Transverse colon (tissue), 4 donors: ENCODE measurements around the gene GJB2. TPM values are rescaled to one million over a fixed set of nuclear protein-coding genes. Genes with fewer than 3 reads are reported as not detected.

ENCODE experiments used
- DNase-seq: peaks from one replicate; pipeline ENCODE4 v3.0.0-alpha.2; 2019
- H3K27ac ChIP-seq, 4 donors: fragments of 200-600 bp; sonication (generic); 2 replicates each; pipeline ENCODE4 v1.5.1; 2016 to 2018; ENCODE audit warnings: inconsistent platforms in 4 of 4
- H3K27me3 ChIP-seq: fragments of 200-600 bp; sonication (generic); 2 replicates; pipeline ENCODE4 v1.5.1; 2017; ENCODE audit warnings: inconsistent platforms
- H3K36me3 ChIP-seq, 4 donors: fragments of 200-600 bp; sonication (generic); 2 replicates each; pipeline ENCODE4 v1.5.1; 2017 to 2019; ENCODE audit warnings: inconsistent platforms in 4 of 4
- H3K4me1 ChIP-seq, 4 donors: fragments of 200-600 bp; sonication (generic); 2 replicates each; pipeline ENCODE4 v1.5.1; 2017 to 2020; ENCODE audit warnings: inconsistent platforms in 4 of 4
- H3K4me3 ChIP-seq, 4 donors: fragments of 200-600 bp; sonication (generic); 1 replicate in 1 of 4; 2 replicates in 3 of 4; pipeline versions ENCODE4 v1.5.1 to v1.6.1; 2017 to 2019; ENCODE audit warnings: inconsistent platforms in 4 of 4
- H3K9me3 ChIP-seq, 2 donors: fragments of 200-600 bp; sonication (generic); 2 replicates each; pipeline ENCODE4 v1.5.1; 2017 to 2019; ENCODE audit warnings: inconsistent platforms in 2 of 2
- EP300 ChIP-seq: sonication (generic); formaldehyde crosslinking; IDR thresholded peaks from one replicate; pipeline ENCODE4 v1.6.1; 2017; ENCODE audit warnings: antibody characterized with exemption, low read depth
- POLR2A ChIP-seq: fragments of 450-650 bp; IDR thresholded peaks from one replicate; pipeline ENCODE4 v1.6.1; 2016; ENCODE audit warnings: antibody characterized with exemption, mild to moderate bottlenecking, moderate library complexity
- POLR2AphosphoS5 ChIP-seq, 3 donors: sonication (generic); formaldehyde crosslinking; IDR thresholded peaks; one replicate each; pipeline ENCODE4 v1.6.1; 2016; ENCODE audit warnings: antibody characterized with exemption in 3 of 3
- WGBS, 2 donors: methylation state at CpG; one replicate each; pipeline ENCODE4 v1.1.5; 2018; ENCODE audit warnings: low coverage in 1 of 2; 5-methylcytosine and 5-hydroxymethylcytosine counted together
- in situ Hi-C, 4 donors: fragments of 200-750 bp; cut with MboI; loops; one replicate each; pipeline versions ENCODE4 v1.15.0 to v1.15.1; 2017; ENCODE audit warnings: low sequenced_read_pairs in 3 of 4, low pct_ligation_motif_present in 1 of 4, low pct_unique_long_range_greater_than_20kb in 1 of 4
- intact Hi-C: fragments of 100-400 bp; cut with DNase I; formaldehyde crosslinking; loops from one replicate; pipeline ENCODE4 v1.15.1; 2023; ENCODE audit warnings: low total_unique reads
- total RNA-seq, 4 donors: library from RNA; depleted of rRNA; stranded (reverse); fragments of >200 nt; gene quantifications; one replicate each; pipeline ENCODE4 v1.1.0, GENCODE V29; 2016
- TF ChIP-seq, protein P1 (sequence below), 5 experiments: fragments of 200-600 bp in 3 of 5; fragments of 450-650 bp in 2 of 5; sonication (generic) in 3 of 5; IDR thresholded peaks; 1 replicate in 2 of 5; 2 replicates in 3 of 5; pipeline ENCODE4 v1.5.1; 2016 to 2017; ENCODE audit warnings: antibody characterized with exemption in 5 of 5, inconsistent platforms in 3 of 5, mild to moderate bottlenecking in 2 of 5, moderate library complexity in 1 of 5

Gene GJB2
- total RNA-seq, 4 donors from 2014 or later, result 5.0 to 38.4 (median 25.9) TPM

DNA sequence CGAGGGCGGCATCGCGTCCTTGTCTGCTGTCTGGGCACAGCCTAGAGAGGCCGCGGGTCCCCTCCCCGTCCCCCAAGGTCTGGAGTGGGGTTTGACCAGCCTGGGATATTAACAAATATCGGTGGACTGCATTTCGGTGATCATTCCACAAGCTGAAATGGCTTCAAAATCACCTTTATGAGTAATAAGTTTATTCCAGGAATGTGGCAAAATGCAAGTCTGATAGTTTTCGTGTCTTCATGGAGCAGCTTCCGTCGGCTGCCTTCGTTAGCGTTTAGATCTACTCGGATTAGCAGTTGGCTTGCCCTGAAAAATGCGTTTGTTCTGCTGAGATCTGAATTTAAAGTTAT, 30.8 kb downstream of the GJB2 start:
- no peak overlapping the region for H3K27ac ChIP-seq
- no peak for DNase-seq
- in situ Hi-C loops, result loop anchor here in 1 of 4 donors (25.0 kb wide), 1 partner anchor 225 kb away; no protein-coding TSS in a partner anchor
- TF ChIP-seq EP300 (no peak), POLR2AphosphoS5 (IDR thresholded peaks at IDR 0.05) (no peak), POLR2A (no peak)
- TF ChIP-seq, protein P1, sequence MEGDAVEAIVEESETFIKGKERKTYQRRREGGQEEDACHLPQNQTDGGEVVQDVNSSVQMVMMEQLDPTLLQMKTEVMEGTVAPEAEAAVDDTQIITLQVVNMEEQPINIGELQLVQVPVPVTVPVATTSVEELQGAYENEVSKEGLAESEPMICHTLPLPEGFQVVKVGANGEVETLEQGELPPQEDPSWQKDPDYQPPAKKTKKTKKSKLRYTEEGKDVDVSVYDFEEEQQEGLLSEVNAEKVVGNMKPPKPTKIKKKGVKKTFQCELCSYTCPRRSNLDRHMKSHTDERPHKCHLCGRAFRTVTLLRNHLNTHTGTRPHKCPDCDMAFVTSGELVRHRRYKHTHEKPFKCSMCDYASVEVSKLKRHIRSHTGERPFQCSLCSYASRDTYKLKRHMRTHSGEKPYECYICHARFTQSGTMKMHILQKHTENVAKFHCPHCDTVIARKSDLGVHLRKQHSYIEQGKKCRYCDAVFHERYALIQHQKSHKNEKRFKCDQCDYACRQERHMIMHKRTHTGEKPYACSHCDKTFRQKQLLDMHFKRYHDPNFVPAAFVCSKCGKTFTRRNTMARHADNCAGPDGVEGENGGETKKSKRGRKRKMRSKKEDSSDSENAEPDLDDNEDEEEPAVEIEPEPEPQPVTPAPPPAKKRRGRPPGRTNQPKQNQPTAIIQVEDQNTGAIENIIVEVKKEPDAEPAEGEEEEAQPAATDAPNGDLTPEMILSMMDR (IDR thresholded peaks at IDR 0.05), result no peak
- no peaks in the 10 kb centered on the region for H3K36me3 ChIP-seq
- no peaks in the 10 kb centered on the region for H3K9me3 ChIP-seq
- 65 to 79% methylated on average over 9 to 16 of the region's 16 CpGs for WGBS, 2 donors
- H3K4me1 ChIP-seq, result peaks cover 4 to 26% (median 16%) of the 10 kb centered on the region in 4 donors
- peaks cover 73% of the 10 kb centered on the region for H3K27me3 ChIP-seq
- H3K4me3 ChIP-seq, result peak overlapping the region in 1 of 4 donors; percentile 40
- intact Hi-C loops, result loop anchor here (10.0 kb wide), 1 partner anchor 67 kb away; no protein-coding TSS in a partner anchor

DNA sequence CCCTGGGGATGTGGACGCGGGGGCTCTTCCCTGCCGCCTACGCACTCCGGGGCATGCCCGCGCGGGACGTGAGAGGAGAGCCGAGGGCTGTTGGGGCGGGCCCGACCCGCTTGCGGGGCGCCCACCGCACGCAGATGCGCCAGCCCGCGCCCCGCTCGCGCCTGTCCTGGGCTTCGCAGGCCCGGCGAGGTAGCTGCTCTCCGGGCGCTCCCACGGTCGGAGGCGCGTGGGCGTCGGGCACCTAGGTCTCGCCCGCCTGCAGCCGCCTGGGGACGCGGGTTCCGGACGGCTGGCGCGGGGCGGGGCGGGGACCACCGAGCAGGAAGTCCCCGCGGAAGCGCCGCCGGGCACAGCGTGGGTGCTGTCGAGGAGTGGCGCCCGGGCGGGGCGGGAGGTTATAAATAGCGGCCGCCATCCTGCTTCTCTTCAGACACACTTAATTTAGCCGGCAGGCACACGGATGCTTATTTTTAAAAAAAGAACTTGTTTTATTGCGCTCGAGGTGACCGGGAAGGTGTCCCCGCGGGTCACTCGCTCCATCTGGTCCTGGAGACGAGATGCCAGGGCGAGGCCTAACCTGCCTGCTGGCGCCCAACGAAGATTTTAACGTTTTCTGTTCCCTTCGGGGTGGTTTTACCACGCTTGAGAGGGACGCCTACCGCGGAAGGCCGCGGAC, 31.3 kb downstream of the GJB2 start:
- H3K4me3 ChIP-seq, result peak overlapping the region in 3 of 4 donors; percentile 12 to 41 (median 40)
- no peaks in the 10 kb centered on the region for H3K9me3 ChIP-seq
- peaks cover 78% of the 10 kb centered on the region for H3K27me3 ChIP-seq
- in situ Hi-C loops, result loop anchor here in 1 of 4 donors (25.0 kb wide), 1 partner anchor 224 kb away; no protein-coding TSS in a partner anchor
- peak; percentile 39 for DNase-seq
- H3K27ac ChIP-seq, result no peak overlapping the region
- WGBS, 2 donors, result 2% methylated on average over 72 of the region's 79 CpGs; no CpG with 5 or more reads in 1 of the 2 donors
- H3K36me3 ChIP-seq, result no peaks in the 10 kb centered on the region
- TF ChIP-seq POLR2AphosphoS5 (IDR thresholded peaks at IDR 0.05) (no peak), POLR2A (no peak), EP300 (no peak)
- TF ChIP-seq, protein P1 (IDR thresholded peaks at IDR 0.05), result no peak
- H3K4me1 ChIP-seq, result peaks cover 4 to 26% (median 16%) of the 10 kb centered on the region in 4 donors
- intact Hi-C loops, result loop anchor here (10.0 kb wide), 1 partner anchor 67 kb away; no protein-coding TSS in a partner anchor

DNA sequence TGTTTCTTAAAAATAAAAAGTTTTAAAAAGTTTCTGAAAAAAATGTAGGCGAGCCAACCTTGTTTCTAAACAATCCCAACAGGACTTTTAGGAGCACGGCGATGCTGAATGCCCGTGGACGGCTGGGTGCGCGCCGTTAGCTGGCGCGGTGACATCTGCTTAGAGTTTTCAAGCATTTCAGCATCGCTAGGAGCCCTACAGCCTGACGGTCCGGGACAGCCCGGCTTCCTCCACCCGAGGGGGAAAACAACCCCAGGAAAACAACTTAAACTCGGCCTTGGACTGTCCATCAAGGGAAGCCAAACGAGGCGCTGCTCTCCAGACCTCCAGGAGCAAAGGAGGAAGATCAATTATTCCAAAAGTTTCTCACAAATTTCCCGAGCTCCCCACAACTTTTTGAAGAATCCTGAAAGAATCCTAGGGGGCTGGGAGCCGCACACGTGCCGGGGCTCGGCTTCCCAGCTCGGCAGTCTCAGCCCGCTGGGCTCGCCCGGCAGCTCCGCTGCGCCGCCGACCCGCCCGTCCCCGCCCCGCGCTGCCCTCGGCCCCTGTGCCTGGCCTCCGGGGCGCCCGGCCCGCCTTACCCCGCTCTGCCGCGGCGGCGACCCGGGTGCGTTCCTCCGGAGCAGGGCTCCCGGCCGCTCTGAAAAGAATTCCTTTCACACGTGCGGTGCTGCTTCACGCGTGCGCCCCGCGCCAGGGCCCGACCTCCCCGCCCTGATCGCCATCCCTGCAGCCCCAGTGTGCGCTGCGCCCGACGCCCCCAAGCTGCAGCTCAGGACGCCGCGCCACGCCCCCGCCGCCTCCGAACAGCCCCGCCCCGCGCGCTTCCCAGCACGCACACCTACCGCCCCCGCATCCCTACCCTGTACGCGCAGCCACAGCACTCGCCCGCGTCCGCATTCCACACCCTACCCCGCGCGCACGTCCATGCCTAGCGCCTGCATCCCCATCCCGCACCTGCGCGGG, 32.1 kb downstream of the GJB2 start, which contains the start of gene GJA3:
TSS of gene GJA3 (minus strand) at position 747 of the 969 bp plus-strand sequence. CDS start 17,764 bp downstream, outside the sequence.
- Histone ChIP-seq H3K4me1 (peaks cover 4 to 26% (median 16%) of the 10 kb centered on the region in 4 donors), H3K27ac (no peak within 1 kb of the TSS), H3K9me3 (no peaks in the 10 kb centered on the region), H3K27me3 (peaks cover 80% of the 10 kb centered on the region), H3K36me3 (no peaks in the 10 kb centered on the region), H3K4me3 (peak within 1 kb of the TSS in 3 of 4 donors; percentile 12 to 41 (median 40))
- no peak for TF ChIP-seq POLR2AphosphoS5 (IDR thresholded peaks at IDR 0.05)
- TF ChIP-seq, protein P1 (IDR thresholded peaks at IDR 0.05), result no peak
- no peak for TF ChIP-seq POLR2A
- no peak for TF ChIP-seq EP300
- WGBS, 2 donors, result 1 to 2% methylated on average over 17 to 50 of the region's 93 CpGs
- DNase-seq, result no peak
- intact Hi-C loops, result loop anchor here (10.0 kb wide), 1 partner anchor 66 kb away; no protein-coding TSS in a partner anchor
- in situ Hi-C loops, result loop anchor here in 1 of 4 donors (25.0 kb wide), 1 partner anchor 223 kb away; no protein-coding TSS in a partner anchor
